ENCODE measurements around the gene POLR1H. TPM values are rescaled to one million over a fixed set of nuclear protein-coding genes. Genes with fewer than 3 reads are reported as not detected.

POLR1H gene
- total RNA-seq, 1 donor: 21.4 TPM

DNA sequence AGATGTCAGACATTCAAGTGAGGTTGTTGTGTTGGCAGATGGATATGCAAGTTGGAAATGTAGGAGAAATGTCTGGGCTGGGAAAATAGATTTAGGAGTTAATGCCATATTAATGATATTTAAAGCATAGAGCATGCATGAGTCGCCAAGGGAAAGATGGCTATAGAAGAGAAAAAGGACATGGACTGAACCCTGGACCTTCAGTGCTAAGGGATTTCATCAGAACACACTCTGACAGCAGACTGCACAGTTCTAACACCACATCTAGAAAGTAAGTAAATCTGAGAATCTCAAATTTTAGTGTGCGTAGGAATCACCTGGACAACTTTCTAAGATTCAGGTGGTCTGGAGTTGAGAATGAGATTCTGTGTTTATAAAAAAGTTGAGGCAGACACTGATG is 17.3 kb upstream of the POLR1H start:
- Histone ChIP-seq H3K27ac (ENCODE audit: low read depth, low read length) (no peak overlapping the region), H3K4me2 (ENCODE audit: insufficient read depth, low read length) (no peak overlapping the region), H3K4me3 (ENCODE audit: insufficient read depth, low read length) (no peak overlapping the region), H3K36me3 (ENCODE audit: insufficient read depth, low read length) (no peaks in the 10 kb centered on the region), H3K9me3 (ENCODE audit: low read depth, low read length) (no peaks in the 10 kb centered on the region), H3K4me1 (ENCODE audit: insufficient read depth, low read length) (peaks cover 6% of the 10 kb centered on the region), H2AFZ (ENCODE audit: low read length) (no peak overlapping the region), H4K20me1 (ENCODE audit: insufficient read depth, low read length) (no peaks in the 10 kb centered on the region), H3K27me3 (ENCODE audit: insufficient read depth, low read length) (no peaks in the 10 kb centered on the region), H3K79me2 (ENCODE audit: insufficient read depth, low read length) (no peaks in the 10 kb centered on the region)
- TF ChIP-seq, protein P1, sequence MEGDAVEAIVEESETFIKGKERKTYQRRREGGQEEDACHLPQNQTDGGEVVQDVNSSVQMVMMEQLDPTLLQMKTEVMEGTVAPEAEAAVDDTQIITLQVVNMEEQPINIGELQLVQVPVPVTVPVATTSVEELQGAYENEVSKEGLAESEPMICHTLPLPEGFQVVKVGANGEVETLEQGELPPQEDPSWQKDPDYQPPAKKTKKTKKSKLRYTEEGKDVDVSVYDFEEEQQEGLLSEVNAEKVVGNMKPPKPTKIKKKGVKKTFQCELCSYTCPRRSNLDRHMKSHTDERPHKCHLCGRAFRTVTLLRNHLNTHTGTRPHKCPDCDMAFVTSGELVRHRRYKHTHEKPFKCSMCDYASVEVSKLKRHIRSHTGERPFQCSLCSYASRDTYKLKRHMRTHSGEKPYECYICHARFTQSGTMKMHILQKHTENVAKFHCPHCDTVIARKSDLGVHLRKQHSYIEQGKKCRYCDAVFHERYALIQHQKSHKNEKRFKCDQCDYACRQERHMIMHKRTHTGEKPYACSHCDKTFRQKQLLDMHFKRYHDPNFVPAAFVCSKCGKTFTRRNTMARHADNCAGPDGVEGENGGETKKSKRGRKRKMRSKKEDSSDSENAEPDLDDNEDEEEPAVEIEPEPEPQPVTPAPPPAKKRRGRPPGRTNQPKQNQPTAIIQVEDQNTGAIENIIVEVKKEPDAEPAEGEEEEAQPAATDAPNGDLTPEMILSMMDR (IDR thresholded peaks at IDR 0.05; ENCODE audit: extremely low read depth, low read depth, low read length): no peak
- DNase-seq (ENCODE audit: insufficient read length, low spot score, missing footprints): no peak

GRCh38 chr6:30044630-30045029 is 16.4 kb upstream of the POLR1H start:
- Histone ChIP-seq H3K36me3 (ENCODE audit: insufficient read depth, low read length) (no peaks in the 10 kb centered on the region), H3K4me2 (ENCODE audit: insufficient read depth, low read length) (peak overlapping the region; percentile 27), H2AFZ (ENCODE audit: low read length) (no peak overlapping the region), H3K4me1 (ENCODE audit: insufficient read depth, low read length) (peaks cover 6% of the 10 kb centered on the region), H3K9me3 (ENCODE audit: low read depth, low read length) (no peaks in the 10 kb centered on the region), H3K27me3 (ENCODE audit: insufficient read depth, low read length) (no peaks in the 10 kb centered on the region), H3K4me3 (ENCODE audit: insufficient read depth, low read length) (no peak overlapping the region), H3K27ac (ENCODE audit: low read depth, low read length) (peak overlapping the region; percentile 11), H4K20me1 (ENCODE audit: insufficient read depth, low read length) (no peaks in the 10 kb centered on the region), H3K79me2 (ENCODE audit: insufficient read depth, low read length) (no peaks in the 10 kb centered on the region)
- TF ChIP-seq, protein P1 (IDR thresholded peaks at IDR 0.05; ENCODE audit: extremely low read depth, low read depth, low read length): no peak
- peak; percentile 72 for DNase-seq (ENCODE audit: insufficient read length, low spot score, missing footprints)

DNA sequence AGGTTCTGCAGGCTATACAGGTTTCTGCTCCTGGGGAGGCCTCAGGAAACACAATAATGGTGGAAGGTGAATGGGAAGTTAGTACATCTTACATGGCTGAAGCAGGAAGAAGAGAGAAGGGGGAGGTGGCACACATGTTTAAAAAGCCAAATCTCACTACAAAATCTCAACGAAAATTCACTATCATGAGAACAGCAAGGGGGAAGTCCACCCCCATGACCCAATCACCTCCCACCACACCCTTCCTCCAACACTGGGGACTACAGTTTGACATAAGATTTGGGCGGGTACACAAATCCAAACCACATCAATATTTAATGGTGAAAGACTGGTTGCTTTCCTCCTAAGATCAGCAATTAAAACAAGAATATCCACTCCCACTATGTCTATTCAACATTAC is 13.8 kb upstream of the POLR1H start:
- DNase-seq (ENCODE audit: insufficient read length, low spot score, missing footprints): no peak

DNA sequence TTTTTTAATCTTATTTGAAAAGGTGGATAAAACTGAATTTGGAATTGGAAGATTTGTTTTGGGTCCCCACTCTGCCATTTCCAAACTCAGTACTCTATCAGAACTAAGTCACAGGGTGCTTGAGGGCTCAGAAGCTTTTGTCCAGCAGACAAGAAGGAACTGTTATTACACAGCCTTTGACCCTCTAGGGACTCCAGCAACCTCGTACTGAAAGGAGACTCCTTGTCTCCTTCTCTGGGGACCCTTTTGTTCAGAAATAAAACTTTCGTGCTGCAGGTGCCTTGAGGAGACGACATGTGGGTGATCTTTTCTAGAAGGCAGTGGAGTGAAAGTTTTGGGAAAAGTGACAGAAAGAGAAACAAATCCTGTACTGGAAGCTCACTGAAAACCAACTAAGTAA is 7.4 kb upstream of the POLR1H start:
- no peak overlapping the region for H3K4me3 ChIP-seq (ENCODE audit: insufficient read depth, low read length)
- H3K79me2 ChIP-seq (ENCODE audit: insufficient read depth, low read length): no peaks in the 10 kb centered on the region
- no peak for DNase-seq (ENCODE audit: insufficient read length, low spot score, missing footprints)
- H2AFZ ChIP-seq (ENCODE audit: low read length): no peak overlapping the region
- H4K20me1 ChIP-seq (ENCODE audit: insufficient read depth, low read length): no peaks in the 10 kb centered on the region
- peaks cover 4% of the 10 kb centered on the region for H3K36me3 ChIP-seq (ENCODE audit: insufficient read depth, low read length)
- no peaks in the 10 kb centered on the region for H3K9me3 ChIP-seq (ENCODE audit: low read depth, low read length)
- no peak overlapping the region for H3K4me2 ChIP-seq (ENCODE audit: insufficient read depth, low read length)
- TF ChIP-seq, protein P1 (IDR thresholded peaks at IDR 0.05; ENCODE audit: extremely low read depth, low read depth, low read length): no peak
- H3K27ac ChIP-seq (ENCODE audit: low read depth, low read length): no peak overlapping the region
- H3K27me3 ChIP-seq (ENCODE audit: insufficient read depth, low read length): no peaks in the 10 kb centered on the region
- H3K4me1 ChIP-seq (ENCODE audit: insufficient read depth, low read length): no peaks in the 10 kb centered on the region

More for the DNA sequence above, 13.8 kb upstream of the POLR1H start:
- Histone ChIP-seq H3K79me2 (ENCODE audit: insufficient read depth, low read length) (no peaks in the 10 kb centered on the region), H4K20me1 (ENCODE audit: insufficient read depth, low read length) (no peaks in the 10 kb centered on the region), H3K36me3 (ENCODE audit: insufficient read depth, low read length) (no peaks in the 10 kb centered on the region), H3K9me3 (ENCODE audit: low read depth, low read length) (no peaks in the 10 kb centered on the region), H3K4me3 (ENCODE audit: insufficient read depth, low read length) (no peak overlapping the region), H2AFZ (ENCODE audit: low read length) (no peak overlapping the region), H3K4me1 (ENCODE audit: insufficient read depth, low read length) (peaks cover 6% of the 10 kb centered on the region), H3K27ac (ENCODE audit: low read depth, low read length) (no peak overlapping the region), H3K4me2 (ENCODE audit: insufficient read depth, low read length) (no peak overlapping the region), H3K27me3 (ENCODE audit: insufficient read depth, low read length) (no peaks in the 10 kb centered on the region)
- TF ChIP-seq, protein P1 (IDR thresholded peaks at IDR 0.05; ENCODE audit: extremely low read depth, low read depth, low read length): no peak

Data from osteoblast (primary cell).